Measurements from ENCODE around the gene GOLPH3.

- TF ChIP-seq SP2 (IDR thresholded peaks at IDR 0.05; ENCODE audit: low read length) (no peak), TEAD4 (IDR thresholded peaks at IDR 0.05; ENCODE audit: low read depth, low read length) (no peak), POLR2AphosphoS5 (IDR thresholded peaks at IDR 0.05; ENCODE audit: low read depth, low read length) (no peak), SP1 (IDR thresholded peaks at IDR 0.05; ENCODE audit: low read depth, low read length) (no peak)
Observed at GRCh38 chr5:32147236-32147635, 26.9 kb downstream of the GOLPH3 start.

All from H1 (cell line).